ENCODE measurements around the gene TSBP1.
"Not testable (repeated sequence)": the region's sequence is repeated elsewhere in the genome, so short reads cannot be mapped to it uniquely, and the experiment has no call there.

Gene TSBP1

DNA sequence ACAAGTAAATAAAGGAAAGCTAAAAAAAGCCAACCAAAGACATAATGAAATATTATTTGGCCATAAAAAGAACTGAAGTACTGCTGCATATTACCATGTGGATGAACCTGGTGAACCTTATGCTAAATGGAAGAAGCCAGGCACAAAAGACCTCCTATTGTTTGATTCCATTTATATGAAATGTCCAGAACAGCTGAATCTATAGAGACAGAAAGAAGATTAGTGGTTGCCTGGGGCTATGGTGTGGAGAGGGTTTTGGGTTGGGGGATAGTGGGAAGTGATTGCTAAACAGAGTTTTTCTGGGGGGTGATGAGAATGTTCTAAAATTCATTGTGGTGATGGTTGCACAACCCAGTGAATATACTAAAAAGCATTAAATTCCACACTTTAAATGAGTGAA lies 53.2 kb downstream of the TSBP1 start:
- H3K36me3 ChIP-seq (ENCODE audit: control insufficient read depth in 1 of 2, insufficient read depth in 2 of 2, low read length in 2 of 2), result no peaks in the 10 kb centered on the region
- no peak overlapping the region for H3K4me3 ChIP-seq (ENCODE audit: low read depth in 1 of 2, low read length in 2 of 2)
- no peaks in the 10 kb centered on the region for H3K27me3 ChIP-seq (ENCODE audit: low read depth, low read length)
- no peak overlapping the region for H3K27ac ChIP-seq (ENCODE audit: low read length)
- no peaks in the 10 kb centered on the region for H3K9me3 ChIP-seq (ENCODE audit: control insufficient read depth in 1 of 2, low read length in 2 of 2)
- no peaks in the 10 kb centered on the region for H3K4me1 ChIP-seq (ENCODE audit: control insufficient read depth in 1 of 2, insufficient read depth in 2 of 2, low read length in 2 of 2)

DNA sequence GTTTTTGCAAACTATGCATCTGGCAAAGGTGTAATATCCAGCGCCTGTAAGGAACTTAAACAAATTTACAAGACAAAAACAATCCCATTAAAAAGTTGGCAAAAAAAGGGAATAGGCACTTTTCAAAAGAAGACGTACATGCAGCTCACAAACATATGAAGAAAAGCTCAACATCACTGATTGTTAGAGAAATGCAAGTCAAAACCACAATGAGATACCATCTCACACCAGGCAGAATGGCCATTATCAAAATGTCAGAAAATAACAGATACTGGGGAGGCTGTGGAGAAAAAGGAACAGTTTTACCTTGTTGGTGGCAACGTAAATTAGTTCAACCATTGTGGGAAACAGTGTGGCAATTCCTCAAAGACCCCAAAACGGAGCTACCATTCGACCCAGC lies 54.2 kb downstream of the TSBP1 start:
- Histone ChIP-seq H3K27ac (ENCODE audit: low read length) (no peak overlapping the region), H3K9me3 (ENCODE audit: control insufficient read depth in 1 of 2, low read length in 2 of 2) (no peaks in the 10 kb centered on the region), H3K27me3 (ENCODE audit: low read depth, low read length) (no peaks in the 10 kb centered on the region), H3K4me1 (ENCODE audit: control insufficient read depth in 1 of 2, insufficient read depth in 2 of 2, low read length in 2 of 2) (no peaks in the 10 kb centered on the region), H3K4me3 (ENCODE audit: low read depth in 1 of 2, low read length in 2 of 2) (no peak overlapping the region), H3K36me3 (ENCODE audit: control insufficient read depth in 1 of 2, insufficient read depth in 2 of 2, low read length in 2 of 2) (no peaks in the 10 kb centered on the region)

DNA sequence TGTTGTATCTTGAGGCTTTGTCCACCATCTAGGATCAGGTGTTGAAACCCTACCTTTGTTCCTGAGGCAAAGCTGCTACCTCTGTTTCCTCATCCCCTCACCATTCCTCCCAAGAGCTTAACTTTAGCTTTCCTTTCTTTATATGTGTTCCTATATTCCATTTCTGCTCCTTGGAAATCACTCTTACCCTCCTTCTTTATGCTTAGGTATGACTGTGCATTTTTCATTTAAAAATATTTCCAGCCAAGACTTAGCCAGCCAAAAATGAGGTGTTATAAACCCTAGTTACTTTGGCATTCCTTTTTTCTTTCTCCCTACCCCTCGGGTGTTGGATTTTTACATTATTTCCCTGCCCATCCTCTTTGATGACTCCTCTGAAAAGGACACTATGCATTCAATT lies 57.7 kb downstream of the TSBP1 start:
- Histone ChIP-seq H3K9me3 (ENCODE audit: control insufficient read depth in 1 of 2, low read length in 2 of 2) (no peaks in the 10 kb centered on the region), H3K36me3 (ENCODE audit: control insufficient read depth in 1 of 2, insufficient read depth in 2 of 2, low read length in 2 of 2) (no peaks in the 10 kb centered on the region), H3K27ac (ENCODE audit: low read length) (no peak overlapping the region), H3K4me1 (ENCODE audit: control insufficient read depth in 1 of 2, insufficient read depth in 2 of 2, low read length in 2 of 2) (no peaks in the 10 kb centered on the region), H3K27me3 (ENCODE audit: low read depth, low read length) (no peaks in the 10 kb centered on the region), H3K4me3 (ENCODE audit: low read depth in 1 of 2, low read length in 2 of 2) (no peak overlapping the region)

DNA sequence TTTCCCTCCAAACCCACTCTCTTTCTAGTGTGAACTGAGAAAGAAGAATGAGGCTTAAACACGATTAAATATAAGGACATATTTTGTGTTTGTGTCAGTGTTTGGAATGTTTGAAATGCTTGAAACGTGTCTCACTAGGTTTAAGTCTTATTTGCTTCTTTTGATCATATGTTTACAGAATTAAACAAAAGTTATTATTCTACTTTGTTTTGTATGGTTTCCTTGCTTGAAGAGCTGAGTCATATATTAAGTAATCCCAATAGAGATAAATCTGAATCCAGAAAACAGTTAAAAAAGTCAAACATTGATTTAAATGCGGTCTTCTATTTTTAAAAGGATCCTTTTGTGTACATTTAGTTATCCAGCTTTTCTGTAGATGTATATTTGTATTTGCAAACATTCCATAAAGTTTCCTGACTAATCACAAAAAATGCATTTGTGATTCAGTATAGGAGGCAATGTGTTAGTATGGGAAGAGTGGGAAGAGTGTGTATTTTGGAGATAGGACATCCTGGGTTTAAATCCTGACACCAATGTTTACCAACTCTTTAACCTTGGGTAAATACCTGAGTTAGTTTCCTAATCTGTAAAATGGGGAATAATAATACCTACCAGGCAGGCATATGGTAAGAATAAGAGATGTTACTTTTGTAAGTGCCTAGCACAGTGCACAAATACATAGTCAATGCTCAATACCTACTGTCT lies 72.9 kb downstream of the TSBP1 start:
- no peaks in the 10 kb centered on the region for H3K9me3 ChIP-seq (ENCODE audit: control insufficient read depth in 1 of 2, low read length in 2 of 2)
- H3K27me3 ChIP-seq (ENCODE audit: low read depth, low read length), result no peaks in the 10 kb centered on the region
- no peak overlapping the region for H3K27ac ChIP-seq (ENCODE audit: low read length)
- no peak overlapping the region for H3K4me3 ChIP-seq (ENCODE audit: low read depth in 1 of 2, low read length in 2 of 2)
- H3K36me3 ChIP-seq (ENCODE audit: control insufficient read depth in 1 of 2, insufficient read depth in 2 of 2, low read length in 2 of 2), result no peaks in the 10 kb centered on the region
- H3K4me1 ChIP-seq (ENCODE audit: control insufficient read depth in 1 of 2, insufficient read depth in 2 of 2, low read length in 2 of 2), result no peaks in the 10 kb centered on the region

DNA sequence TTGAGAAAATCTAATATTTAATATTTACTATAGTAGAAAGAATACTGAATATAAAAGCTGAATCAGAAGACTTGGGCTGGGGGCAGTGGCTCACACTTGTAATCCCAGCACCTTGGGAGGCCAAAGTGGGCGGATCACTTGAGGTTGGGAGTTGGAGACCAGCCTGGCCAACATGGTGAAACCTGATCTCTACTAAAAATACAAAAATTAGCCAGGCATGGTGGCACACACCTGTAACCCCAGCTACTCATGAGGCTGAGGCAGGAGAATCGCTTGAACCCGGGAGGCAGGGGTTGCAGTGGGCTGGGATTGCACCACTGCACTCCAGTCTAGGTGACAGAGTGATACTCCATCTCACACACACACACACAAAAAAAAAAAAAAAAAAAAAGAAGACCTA lies 76.7 kb downstream of the TSBP1 start:
- not testable (repeated sequence) for H3K27ac ChIP-seq (ENCODE audit: low read length); H3K4me1 ChIP-seq (ENCODE audit: control insufficient read depth in 1 of 2, insufficient read depth in 2 of 2, low read length in 2 of 2); H3K4me3 ChIP-seq (ENCODE audit: low read depth in 1 of 2, low read length in 2 of 2); H3K9me3 ChIP-seq (ENCODE audit: control insufficient read depth in 1 of 2, low read length in 2 of 2); H3K27me3 ChIP-seq (ENCODE audit: low read depth, low read length); H3K36me3 ChIP-seq (ENCODE audit: control insufficient read depth in 1 of 2, insufficient read depth in 2 of 2, low read length in 2 of 2)

DNA sequence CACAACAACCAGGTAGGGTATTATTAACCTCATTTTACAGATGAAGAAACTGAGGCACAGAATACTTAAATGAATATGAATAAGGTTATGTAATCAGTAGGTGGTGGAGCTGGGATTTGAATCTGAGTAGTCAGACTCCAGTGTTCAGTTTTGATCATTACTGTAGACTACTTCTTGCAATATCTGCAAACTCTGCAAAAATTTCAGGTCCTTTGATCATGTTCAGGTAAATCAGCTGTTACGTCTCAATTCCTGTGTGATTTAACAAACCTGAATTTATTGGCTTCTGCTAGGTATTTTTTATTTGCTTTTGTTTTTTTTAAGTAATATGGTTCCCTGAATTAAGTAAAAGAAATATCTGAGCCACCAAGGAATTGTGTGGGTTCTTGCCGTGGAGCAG lies 77.1 kb downstream of the TSBP1 start:
- H3K9me3 ChIP-seq (ENCODE audit: control insufficient read depth in 1 of 2, low read length in 2 of 2), result no peaks in the 10 kb centered on the region
- no peak overlapping the region for H3K27ac ChIP-seq (ENCODE audit: low read length)
- H3K27me3 ChIP-seq (ENCODE audit: low read depth, low read length), result no peaks in the 10 kb centered on the region
- H3K36me3 ChIP-seq (ENCODE audit: control insufficient read depth in 1 of 2, insufficient read depth in 2 of 2, low read length in 2 of 2), result no peaks in the 10 kb centered on the region
- no peak overlapping the region for H3K4me3 ChIP-seq (ENCODE audit: low read depth in 1 of 2, low read length in 2 of 2)
- H3K4me1 ChIP-seq (ENCODE audit: control insufficient read depth in 1 of 2, insufficient read depth in 2 of 2, low read length in 2 of 2), result no peaks in the 10 kb centered on the region

DNA sequence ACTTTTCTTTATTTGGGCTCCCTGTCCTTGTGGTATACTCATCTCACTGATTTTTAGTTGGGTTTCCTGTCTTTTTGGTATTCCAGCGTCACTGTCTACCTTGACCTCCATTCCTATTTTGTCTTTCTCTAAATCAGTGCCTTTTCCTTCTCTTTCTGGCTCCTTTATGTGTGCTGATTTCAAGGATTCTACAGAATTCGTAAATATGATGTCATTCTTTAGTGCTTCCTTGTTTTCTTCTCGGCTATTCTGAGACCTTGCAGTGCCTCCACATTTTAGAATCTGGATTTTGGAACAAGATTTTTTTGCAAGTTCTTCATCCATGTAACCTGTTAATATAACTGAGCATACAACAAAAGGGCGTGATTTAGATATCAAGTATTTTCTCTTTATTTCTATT lies 78.0 kb downstream of the TSBP1 start:
- no peaks in the 10 kb centered on the region for H3K36me3 ChIP-seq (ENCODE audit: control insufficient read depth in 1 of 2, insufficient read depth in 2 of 2, low read length in 2 of 2)
- no peak overlapping the region for H3K4me3 ChIP-seq (ENCODE audit: low read depth in 1 of 2, low read length in 2 of 2)
- no peaks in the 10 kb centered on the region for H3K27me3 ChIP-seq (ENCODE audit: low read depth, low read length)
- no peaks in the 10 kb centered on the region for H3K4me1 ChIP-seq (ENCODE audit: control insufficient read depth in 1 of 2, insufficient read depth in 2 of 2, low read length in 2 of 2)
- H3K27ac ChIP-seq (ENCODE audit: low read length), result no peak overlapping the region
- no peaks in the 10 kb centered on the region for H3K9me3 ChIP-seq (ENCODE audit: control insufficient read depth in 1 of 2, low read length in 2 of 2)

DNA sequence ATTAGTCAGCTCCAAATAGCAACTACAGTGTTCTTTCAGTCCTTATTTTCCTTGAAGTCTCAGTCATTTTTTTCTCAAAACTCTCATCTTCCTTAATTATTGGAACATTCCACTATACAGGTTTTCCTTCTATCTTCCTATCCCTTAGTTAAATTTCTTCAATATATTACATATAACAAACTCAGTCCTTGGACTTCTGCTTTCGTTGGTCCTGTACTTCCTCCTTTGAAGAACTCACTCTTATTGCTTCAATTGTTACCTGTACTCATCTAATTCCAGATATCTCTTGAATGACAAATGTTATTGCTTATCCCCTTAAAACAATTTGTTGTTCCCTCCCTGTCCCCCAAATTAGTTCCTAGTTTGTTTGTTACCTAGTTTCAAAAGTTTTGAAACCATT lies 80.2 kb downstream of the TSBP1 start:
- Histone ChIP-seq H3K4me3 (ENCODE audit: low read depth in 1 of 2, low read length in 2 of 2) (no peak overlapping the region), H3K4me1 (ENCODE audit: control insufficient read depth in 1 of 2, insufficient read depth in 2 of 2, low read length in 2 of 2) (no peaks in the 10 kb centered on the region), H3K27ac (ENCODE audit: low read length) (no peak overlapping the region), H3K36me3 (ENCODE audit: control insufficient read depth in 1 of 2, insufficient read depth in 2 of 2, low read length in 2 of 2) (no peaks in the 10 kb centered on the region), H3K27me3 (ENCODE audit: low read depth, low read length) (no peaks in the 10 kb centered on the region), H3K9me3 (ENCODE audit: control insufficient read depth in 1 of 2, low read length in 2 of 2) (no peaks in the 10 kb centered on the region)

DNA sequence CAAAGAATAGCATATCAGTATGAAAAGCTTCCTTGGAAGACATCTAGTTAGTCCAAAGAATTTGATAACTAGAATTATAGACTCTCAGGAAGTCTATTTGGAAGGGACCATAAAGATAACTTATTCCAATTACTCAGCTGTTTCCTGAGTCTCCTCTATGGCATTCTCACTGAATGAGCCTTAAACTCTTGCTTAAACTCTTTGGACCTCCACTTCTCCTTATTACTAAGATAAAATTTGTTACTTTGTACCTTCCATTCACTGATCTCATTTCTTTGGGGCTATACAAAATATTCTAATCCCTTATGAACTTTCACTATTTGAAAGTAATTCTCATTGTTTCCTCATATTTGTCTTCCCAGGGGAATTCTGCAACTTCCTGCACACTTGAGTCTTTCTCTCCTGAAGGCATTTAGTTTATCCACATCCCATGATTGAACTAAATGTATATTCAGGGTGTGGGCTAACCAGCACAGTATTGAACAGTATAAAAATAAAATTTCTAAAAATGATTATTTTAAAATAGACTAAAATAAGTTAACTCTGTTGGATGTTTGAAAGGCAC lies 80.7 kb downstream of the TSBP1 start:
- Histone ChIP-seq H3K4me3 (ENCODE audit: low read depth in 1 of 2, low read length in 2 of 2) (no peak overlapping the region), H3K27me3 (ENCODE audit: low read depth, low read length) (no peaks in the 10 kb centered on the region), H3K27ac (ENCODE audit: low read length) (no peak overlapping the region), H3K9me3 (ENCODE audit: control insufficient read depth in 1 of 2, low read length in 2 of 2) (no peaks in the 10 kb centered on the region), H3K36me3 (ENCODE audit: control insufficient read depth in 1 of 2, insufficient read depth in 2 of 2, low read length in 2 of 2) (no peaks in the 10 kb centered on the region), H3K4me1 (ENCODE audit: control insufficient read depth in 1 of 2, insufficient read depth in 2 of 2, low read length in 2 of 2) (no peaks in the 10 kb centered on the region)

DNA sequence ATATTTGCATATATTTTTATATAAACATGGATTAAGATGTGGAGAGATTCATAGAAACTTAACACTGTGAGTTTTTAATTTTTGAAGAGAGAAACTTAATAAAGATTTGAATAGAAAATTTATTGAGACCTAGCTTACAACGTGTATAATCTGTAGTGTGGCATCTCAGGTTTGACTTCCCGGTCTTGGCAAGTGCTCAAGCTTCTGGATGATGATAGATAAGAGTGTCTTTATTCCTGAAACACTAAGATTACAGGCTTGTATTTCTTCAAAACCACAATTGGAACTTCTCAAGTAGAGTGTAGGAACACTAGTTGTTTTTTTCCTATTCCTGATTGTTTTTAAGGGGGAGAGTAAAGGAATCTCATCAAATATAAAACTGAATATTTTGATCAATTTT lies 83.3 kb downstream of the TSBP1 start:
- H3K36me3 ChIP-seq (ENCODE audit: control insufficient read depth in 1 of 2, insufficient read depth in 2 of 2, low read length in 2 of 2), result no peaks in the 10 kb centered on the region
- no peaks in the 10 kb centered on the region for H3K9me3 ChIP-seq (ENCODE audit: control insufficient read depth in 1 of 2, low read length in 2 of 2)
- H3K27me3 ChIP-seq (ENCODE audit: low read depth, low read length), result no peaks in the 10 kb centered on the region
- H3K27ac ChIP-seq (ENCODE audit: low read length), result no peak overlapping the region
- H3K4me1 ChIP-seq (ENCODE audit: control insufficient read depth in 1 of 2, insufficient read depth in 2 of 2, low read length in 2 of 2), result no peaks in the 10 kb centered on the region
- no peak overlapping the region for H3K4me3 ChIP-seq (ENCODE audit: low read depth in 1 of 2, low read length in 2 of 2)

DNA sequence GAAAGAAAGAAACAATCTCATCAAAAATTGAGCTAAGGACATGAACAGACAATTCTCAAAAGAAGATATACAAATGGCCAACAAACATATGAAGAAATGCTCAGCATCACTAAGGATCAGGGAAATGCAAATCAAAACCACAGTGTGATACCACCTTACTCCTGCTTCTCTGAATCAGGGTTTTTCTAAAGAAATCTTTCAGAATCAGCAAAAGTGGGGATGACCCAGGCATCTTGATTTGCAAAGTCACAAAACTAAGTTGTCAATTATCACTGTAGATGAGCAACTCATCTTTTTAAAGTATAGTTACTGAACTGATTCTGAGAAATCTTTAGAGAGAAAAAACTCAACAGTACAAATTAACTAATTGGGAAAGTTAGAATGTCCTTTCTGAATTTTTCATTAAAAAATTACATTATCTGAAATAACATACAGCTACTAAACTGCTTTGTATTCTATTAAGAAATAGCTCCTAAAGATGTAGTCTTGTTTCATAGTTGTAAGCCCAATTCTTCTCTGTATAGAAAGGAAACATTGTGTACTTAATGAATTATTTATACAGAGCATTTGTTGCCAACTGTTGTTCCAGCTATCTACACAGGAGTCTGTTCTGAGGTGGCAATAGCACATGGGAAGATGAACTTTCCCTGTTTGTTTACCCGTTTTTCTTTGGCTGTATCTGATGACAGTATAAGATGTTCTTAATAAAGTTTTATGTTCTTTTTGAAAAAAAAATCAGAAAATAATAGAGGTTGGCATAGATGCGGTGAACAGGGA lies 97.7 kb downstream of the TSBP1 start:
- H3K4me1 ChIP-seq (ENCODE audit: control insufficient read depth in 1 of 2, insufficient read depth in 2 of 2, low read length in 2 of 2); H3K4me3 ChIP-seq (ENCODE audit: low read depth in 1 of 2, low read length in 2 of 2): not testable (repeated sequence)

More for the DNA sequence above, 97.7 kb downstream of the TSBP1 start:
- H3K36me3 ChIP-seq (ENCODE audit: control insufficient read depth in 1 of 2, insufficient read depth in 2 of 2, low read length in 2 of 2); H3K27ac ChIP-seq (ENCODE audit: low read length); H3K27me3 ChIP-seq (ENCODE audit: low read depth, low read length); H3K9me3 ChIP-seq (ENCODE audit: control insufficient read depth in 1 of 2, low read length in 2 of 2): not testable (repeated sequence)
